Astrocyte of the spinal cord (primary cell): ENCODE measurements around the gene TBC1D9.
"Not testable (repeated sequence)": the region's sequence is repeated elsewhere in the genome, so short reads cannot be mapped to it uniquely, and the experiment has no call there.

ENCODE experiments used
- DNase-seq: peaks from one replicate; pipeline ENCODE4 v3.0.0; 2011; ENCODE audit warnings: low read depth, low spot score
- H3K4me3 ChIP-seq: 2 replicates; pipeline ENCODE4 v1.5.1; 2011; ENCODE audit warnings: low read depth, mild to moderate bottlenecking, low read length, moderate library complexity
- CTCF ChIP-seq: IDR thresholded peaks from 2 replicates; pipeline ENCODE4 v1.5.1; 2012; ENCODE audit warnings: low read depth, mild to moderate bottlenecking, low read length, inconsistent platforms
- in situ Hi-C: cut with HindIII; loops from 2 replicates; pipeline ENCODE4 v1.10.0; 2017; ENCODE audit warnings: low sequenced_read_pairs

Gene TBC1D9

GRCh38 chr4:140755774-140756318, 339 bp downstream of the TBC1D9 start:
- TF ChIP-seq CTCF, result no peak
- peak overlapping the region; percentile 75 for H3K4me3 ChIP-seq
- in situ Hi-C loops, result no loop called here
- peak; percentile 59 for DNase-seq

- DNase-seq, result no peak
- in situ Hi-C loops, result no loop called here
- TF ChIP-seq CTCF, result no peak
- H3K4me3 ChIP-seq, result peak overlapping the region; percentile 75
Observed at GRCh38 chr4:140754918-140755773, 1.0 kb downstream of the TBC1D9 start.

- H3K4me3 ChIP-seq, result no peak overlapping the region
- in situ Hi-C loops, result no loop called here
- no peak for DNase-seq
- no peak for TF ChIP-seq CTCF
Observed at GRCh38 chr4:140753329-140753728, 2.9 kb downstream of the TBC1D9 start.

GRCh38 chr4:140752291-140753068, 3.7 kb downstream of the TBC1D9 start:
- no peak for DNase-seq
- no peak for TF ChIP-seq CTCF
- H3K4me3 ChIP-seq, result no peak overlapping the region
- in situ Hi-C loops, result no loop called here

- H3K4me3 ChIP-seq, result no peak overlapping the region
- in situ Hi-C loops, result no loop called here
- no peak for TF ChIP-seq CTCF
- DNase-seq, result no peak
Observed at GRCh38 chr4:140750470-140750869, 5.7 kb downstream of the TBC1D9 start.

- H3K4me3 ChIP-seq, result no peak overlapping the region
- in situ Hi-C loops, result no loop called here
- TF ChIP-seq CTCF, result no peak
- DNase-seq, result no peak
Observed at GRCh38 chr4:140748171-140748570, 8.0 kb downstream of the TBC1D9 start.

GRCh38 chr4:140746546-140746945, 9.6 kb downstream of the TBC1D9 start:
- DNase-seq, H3K4me3 ChIP-seq, in situ Hi-C loops: not testable (repeated sequence)
